GM19035 (cell line): ENCODE measurements around the gene MSH5.

ENCODE experiments used
- ATAC-seq: cut with Tn5 transposase; IDR thresholded peaks from one replicate; pipeline ENCODE4 v1.9.1; 2021; ENCODE audit not compliant: unreplicated experiment

MSH5 gene

DNA sequence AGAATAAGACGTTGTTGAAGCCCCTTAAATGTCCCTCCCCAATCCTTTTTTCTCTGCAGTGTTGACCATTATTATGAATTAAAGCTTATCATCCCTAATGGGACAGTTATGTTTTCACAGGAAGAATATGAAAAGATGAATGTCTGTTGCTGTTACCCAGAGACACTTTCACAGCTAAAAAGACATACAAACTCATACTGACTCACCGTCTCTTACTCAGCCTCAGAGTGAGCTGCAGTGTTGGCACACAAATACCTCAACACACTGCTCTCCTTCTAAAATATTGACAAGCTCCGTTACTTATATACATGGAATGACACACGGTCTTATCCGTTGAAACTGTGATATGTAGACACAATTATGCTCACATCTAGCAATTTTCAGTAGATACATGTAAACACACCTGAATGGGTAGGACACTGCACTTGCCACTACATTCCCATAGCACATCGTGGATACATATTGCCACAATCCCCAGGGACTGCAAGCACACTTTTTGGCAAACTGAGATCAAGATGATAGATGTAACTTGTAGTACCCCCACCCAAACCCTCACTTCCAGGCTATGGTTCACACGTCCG lies 13.0 kb downstream of the MSH5 start:
- no peak for ATAC-seq

- no peak for ATAC-seq
Measured at GRCh38 chr6:31758281-31758680, 18.5 kb downstream of the MSH5 start.

DNA sequence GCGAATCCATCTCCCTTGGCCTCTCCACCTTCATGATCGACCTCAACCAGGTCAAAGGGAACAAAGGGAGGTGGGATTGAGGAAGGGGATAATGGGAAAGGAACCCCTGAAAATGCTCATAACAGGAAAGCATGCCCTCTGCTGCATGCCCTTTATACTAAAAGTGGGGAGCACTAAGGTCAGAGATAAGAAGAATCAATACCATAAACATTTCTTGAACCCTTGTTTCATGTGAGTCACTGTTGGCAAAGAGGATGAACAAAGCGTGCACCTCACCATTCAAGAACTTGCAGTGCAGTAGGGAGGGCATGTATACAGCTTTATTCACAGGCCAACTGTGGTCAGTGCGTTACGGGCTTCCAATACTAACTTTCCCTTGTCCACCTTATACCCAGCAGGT lies 21.0 kb downstream of the MSH5 start:
- no peak for ATAC-seq

DNA sequence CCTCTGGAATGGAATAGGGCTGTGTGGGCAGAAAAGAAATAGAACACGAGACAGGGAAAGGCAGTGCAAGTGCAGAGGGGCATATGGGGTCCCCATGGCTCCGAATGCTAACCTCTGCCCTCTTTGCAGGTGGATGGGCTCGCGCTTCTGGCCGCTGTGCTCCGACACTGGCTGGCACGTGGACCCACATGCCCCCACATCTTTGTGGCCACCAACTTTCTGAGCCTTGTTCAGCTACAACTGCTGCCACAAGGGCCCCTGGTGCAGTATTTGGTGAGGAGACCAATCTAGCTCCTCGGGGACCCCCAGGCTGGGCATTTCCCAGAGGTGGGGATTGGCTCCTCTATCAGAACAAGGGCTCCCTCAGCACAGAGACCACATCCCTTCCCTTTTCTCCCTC lies 21.5 kb downstream of the MSH5 start:
- no peak for ATAC-seq

DNA sequence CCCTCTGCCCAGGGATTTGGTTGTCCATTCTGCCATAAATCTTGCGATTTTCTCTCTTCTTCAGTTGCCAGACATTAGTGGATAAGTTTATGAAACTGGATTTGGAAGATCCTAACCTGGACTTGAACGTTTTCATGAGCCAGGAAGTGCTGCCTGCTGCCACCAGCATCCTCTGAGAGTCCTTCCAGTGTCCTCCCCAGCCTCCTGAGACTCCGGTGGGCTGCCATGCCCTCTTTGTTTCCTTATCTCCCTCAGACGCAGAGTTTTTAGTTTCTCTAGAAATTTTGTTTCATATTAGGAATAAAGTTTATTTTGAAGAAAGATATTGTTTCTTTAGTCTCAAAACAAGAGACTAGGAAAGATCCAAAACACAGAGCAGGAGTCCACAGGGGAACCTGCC lies 22.6 kb downstream of the MSH5 start, which contains the start of gene SAPCD1:
SAPCD1 (plus strand) TSS at position 301 of the 400 bp plus-strand sequence. CDS start 399 bp downstream, outside the sequence.
- ATAC-seq: no peak

- ATAC-seq: no peak
Measured at GRCh38 chr6:31762878-31763618, 23.2 kb downstream of the MSH5 start.

- ATAC-seq: no peak
Measured at GRCh38 chr6:31763619-31763940, 23.8 kb downstream of the MSH5 start.

DNA sequence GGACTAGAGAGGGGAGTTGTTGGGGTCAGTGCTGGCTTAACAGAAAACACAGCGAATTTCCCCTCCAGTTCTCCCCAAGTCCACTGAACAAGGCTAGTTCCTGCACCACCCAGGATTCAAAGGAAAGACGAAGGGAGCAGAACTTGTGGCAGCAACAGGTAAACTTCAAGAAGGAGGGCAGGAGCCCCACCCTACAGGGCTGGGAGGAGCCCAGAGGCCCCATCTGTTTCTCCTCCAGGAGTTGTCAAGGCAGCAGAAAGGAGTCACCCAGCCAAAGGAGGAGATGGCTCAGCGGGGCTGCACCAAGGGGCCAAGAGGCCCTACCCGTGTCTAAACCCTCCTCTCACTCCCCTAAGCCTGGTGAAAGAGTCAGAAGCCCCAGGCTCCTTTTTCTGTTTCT lies 24.4 kb downstream of the MSH5 start:
- ATAC-seq: no peak

GRCh38 chr6:31765559-31765909 lies 25.7 kb downstream of the MSH5 start:
- ATAC-seq: no peak

- no peak for ATAC-seq
Measured at GRCh38 chr6:31765910-31766794, 26.3 kb downstream of the MSH5 start.

- ATAC-seq: no peak
Measured at GRCh38 chr6:31767096-31767645, 27.4 kb downstream of the MSH5 start.

- ATAC-seq: no peak
Measured at GRCh38 chr6:31768363-31769257, 28.8 kb downstream of the MSH5 start.

GRCh38 chr6:31769684-31770371 lies 30.0 kb downstream of the MSH5 start:
- ATAC-seq: no peak

GRCh38 chr6:31770860-31771259 lies 31.1 kb downstream of the MSH5 start:
- no peak for ATAC-seq

DNA sequence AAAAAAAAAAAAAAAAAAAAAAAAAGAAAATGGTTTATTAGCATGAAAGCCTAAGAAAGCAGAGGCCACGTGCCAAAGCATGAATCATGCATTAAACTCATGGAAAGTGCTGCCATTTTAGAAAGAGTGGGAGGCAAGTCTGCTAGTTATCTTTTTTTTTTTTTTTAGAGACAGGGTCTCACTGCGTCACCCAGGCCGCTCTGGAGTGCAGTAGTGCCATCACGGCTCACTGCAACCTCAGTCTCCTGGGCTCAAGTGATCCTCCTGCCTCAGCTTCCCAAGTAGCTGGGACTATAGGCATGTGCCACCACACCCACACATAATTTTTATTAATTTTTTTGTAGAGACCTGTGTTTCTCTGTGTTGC lies 32.2 kb downstream of the MSH5 start:
- ATAC-seq: no peak

DNA sequence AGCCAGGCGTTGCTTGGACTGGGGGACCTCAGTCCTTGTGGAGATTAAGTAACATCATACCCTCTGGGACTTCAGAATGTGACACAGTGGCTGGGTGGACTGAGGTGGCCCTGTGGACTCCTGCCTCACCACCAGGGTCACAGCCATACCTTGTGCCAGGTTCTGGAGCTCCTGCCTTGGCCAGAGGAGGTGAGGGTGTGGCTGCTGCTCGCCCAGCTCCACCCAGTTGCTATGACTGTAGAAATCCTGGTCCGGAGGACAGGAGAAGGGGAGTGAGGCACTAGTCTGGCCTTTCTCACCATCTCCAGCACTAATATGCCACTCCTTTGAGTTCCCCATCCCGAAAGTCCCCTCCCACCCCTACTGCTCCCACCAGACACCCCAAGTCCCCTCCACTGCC lies 35.4 kb downstream of the MSH5 start:
- ATAC-seq: no peak

GRCh38 chr6:31775633-31776484 lies 36.1 kb downstream of the MSH5 start:
- no peak for ATAC-seq

DNA sequence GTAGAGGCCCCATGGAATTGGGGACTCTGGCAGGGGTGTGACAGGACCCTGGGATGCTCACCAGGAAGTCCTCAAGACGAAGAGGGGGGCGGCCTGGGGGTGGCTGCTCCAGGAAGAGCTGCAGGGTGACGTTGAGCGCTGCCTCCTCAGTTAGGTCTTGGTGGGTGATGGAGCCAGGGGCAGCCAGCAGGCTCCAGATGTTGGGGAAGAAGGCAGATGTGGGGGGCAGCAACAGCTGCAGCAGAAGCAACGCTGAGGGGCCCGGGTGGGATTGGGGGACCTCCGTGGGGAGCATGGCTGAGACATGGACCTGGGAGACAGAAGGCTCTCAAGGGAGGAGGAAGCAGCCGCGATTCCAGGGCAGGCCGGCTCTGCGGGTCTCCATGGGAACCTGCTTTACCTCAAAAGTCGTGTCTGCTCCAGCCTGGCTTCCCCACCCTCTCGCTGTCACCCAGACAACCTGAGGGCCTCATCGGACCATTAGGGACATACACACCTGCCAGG lies 36.7 kb downstream of the MSH5 start:
- ATAC-seq: no peak
